Breast epithelium (tissue), 4 donors: ENCODE results near the gene PSD2. TPM values are rescaled to one million over a fixed set of nuclear protein-coding genes. Genes with fewer than 3 reads are reported as not detected.

Experiments
- DNase-seq, 2 donors: peaks; one replicate each; pipeline ENCODE4 v3.0.0-alpha.2; 2019; ENCODE audit warnings: low spot score in 2 of 2
- H3K27ac ChIP-seq, 2 donors: fragments of 200-600 bp; sonication (generic) in 1 of 2; one replicate each; pipeline ENCODE4 v1.5.1; 2016 to 2019; ENCODE audit warnings: mild to moderate bottlenecking in 1 of 2
- H3K27me3 ChIP-seq, 2 donors: fragments of 200-600 bp; sonication (generic) in 1 of 2; one replicate each; pipeline versions ENCODE4 v1.5.1 to v1.6.0; 2017 to 2019; ENCODE audit warnings: control low read depth in 1 of 2, mild to moderate bottlenecking in 1 of 2
- H3K36me3 ChIP-seq: fragments of 200-600 bp; one replicate; pipeline ENCODE4 v1.5.1; 2019
- H3K4me1 ChIP-seq, 2 donors: fragments of 200-600 bp; sonication (generic); one replicate each; pipeline ENCODE4 v1.5.1; 2016 to 2019; ENCODE audit warnings: control low read depth in 1 of 2
- H3K4me3 ChIP-seq, 3 donors: fragments of 200-600 bp; sonication (generic); 1 replicate in 2 of 3; 2 replicates in 1 of 3; pipeline ENCODE4 v1.5.1; 2016 to 2019; ENCODE audit warnings: mild to moderate bottlenecking in 3 of 3, moderate library complexity in 2 of 3
- H3K9me3 ChIP-seq, 2 donors: fragments of 200-600 bp; sonication (generic) in 1 of 2; one replicate each; pipeline ENCODE4 v1.5.1; 2016 to 2019; ENCODE audit warnings: control low read depth in 1 of 2
- CTCF ChIP-seq, 3 donors: fragments of 450-650 bp; IDR thresholded peaks; one replicate each; pipeline ENCODE4 v1.5.1; 2016 to 2017; ENCODE audit warnings: antibody characterized with exemption in 3 of 3, mild to moderate bottlenecking in 3 of 3, moderate library complexity in 3 of 3
- POLR2A ChIP-seq: fragments of 450-650 bp; IDR thresholded peaks from one replicate; pipeline ENCODE4 v1.6.1; 2016; ENCODE audit warnings: antibody characterized with exemption, mild to moderate bottlenecking, moderate library complexity
- POLR2AphosphoS5 ChIP-seq, 3 donors: sonication (generic); formaldehyde crosslinking; IDR thresholded peaks; one replicate each; pipeline ENCODE4 v1.6.1; 2017; ENCODE audit warnings: antibody characterized with exemption in 3 of 3
- intact Hi-C: fragments of 100-400 bp; cut with DNase I; formaldehyde crosslinking; loops from one replicate; pipeline ENCODE4 v1.15.1; 2023; ENCODE audit warnings: low total_unique reads
- total RNA-seq, 3 donors: library from RNA; depleted of rRNA; stranded (reverse); fragments of >200 nt; gene quantifications; one replicate each; pipeline ENCODE4 v1.1.0, GENCODE V29; 2016

Gene PSD2
- total RNA-seq, 3 donors from 2014 or later, result 0.66 to 1.8 TPM; not detected in 1

- no peak for DNase-seq
- no peak overlapping the region for H3K4me3 ChIP-seq
- H3K27ac ChIP-seq, result no peak overlapping the region
- TF ChIP-seq CTCF (IDR thresholded peaks at IDR 0.05) (no peak), POLR2A (no peak), POLR2AphosphoS5 (IDR thresholded peaks at IDR 0.05) (no peak)
- intact Hi-C loops, result no loop called here
- no peaks in the 10 kb centered on the region for H3K9me3 ChIP-seq
- no peaks in the 10 kb centered on the region for H3K27me3 ChIP-seq
- no peaks in the 10 kb centered on the region for H3K36me3 ChIP-seq
- no peaks in the 10 kb centered on the region for H3K4me1 ChIP-seq
Observed at GRCh38 chr5:139837711-139838380, 42.2 kb downstream of the PSD2 start.

- no peak for DNase-seq
- H3K9me3 ChIP-seq, result no peaks in the 10 kb centered on the region
Observed at GRCh38 chr5:139838381-139839197, 43.0 kb downstream of the PSD2 start.

DNA sequence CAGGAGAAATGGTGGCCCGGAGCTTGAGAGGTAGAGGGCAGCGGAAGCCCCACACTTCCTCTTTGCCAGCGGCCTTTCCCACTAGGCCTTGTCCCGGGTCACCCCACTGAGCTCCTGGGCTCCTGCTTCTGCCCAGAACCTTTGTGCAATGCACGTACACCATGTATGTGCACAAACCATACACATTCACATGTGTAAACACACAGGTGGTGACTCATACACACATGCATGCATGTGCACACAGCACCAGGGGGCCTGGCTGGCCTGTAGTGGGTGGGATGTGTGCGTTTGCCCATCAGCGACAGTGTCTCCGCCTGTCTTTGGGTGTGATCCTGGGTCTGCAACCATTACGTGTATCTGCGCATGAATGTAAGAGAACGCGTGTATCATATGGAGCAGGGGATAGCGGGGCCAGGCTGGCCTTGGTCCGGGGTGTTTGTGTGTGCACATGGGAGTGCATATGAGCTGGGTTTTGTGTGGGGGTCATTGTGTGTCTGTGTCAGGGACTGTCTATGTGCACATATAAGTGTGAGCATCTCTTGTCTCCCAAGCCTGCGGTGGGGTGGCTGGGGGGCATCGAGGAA lies 43.7 kb downstream of the PSD2 start:
- no peak overlapping the region for H3K27ac ChIP-seq
- intact Hi-C loops, result no loop called here
- TF ChIP-seq CTCF (IDR thresholded peaks at IDR 0.05) (no peak), POLR2A (no peak), POLR2AphosphoS5 (IDR thresholded peaks at IDR 0.05) (no peak)
- no peak for DNase-seq
- no peaks in the 10 kb centered on the region for H3K36me3 ChIP-seq
- no peaks in the 10 kb centered on the region for H3K4me1 ChIP-seq
- H3K27me3 ChIP-seq, result no peaks in the 10 kb centered on the region
- H3K9me3 ChIP-seq, result no peaks in the 10 kb centered on the region
- no peak overlapping the region for H3K4me3 ChIP-seq

More at GRCh38 chr5:139838381-139839197, 43.0 kb downstream of the PSD2 start:
- Histone ChIP-seq H3K4me1 (no peaks in the 10 kb centered on the region), H3K4me3 (no peak overlapping the region), H3K27ac (no peak overlapping the region), H3K36me3 (no peaks in the 10 kb centered on the region), H3K27me3 (no peaks in the 10 kb centered on the region)
- no peak for TF ChIP-seq POLR2AphosphoS5 (IDR thresholded peaks at IDR 0.05)
- TF ChIP-seq POLR2A, result no peak
- no peak for TF ChIP-seq CTCF (IDR thresholded peaks at IDR 0.05)
- intact Hi-C loops, result no loop called here

GRCh38 chr5:139839918-139840317 lies 44.3 kb downstream of the PSD2 start:
- intact Hi-C loops, result no loop called here
- no peak overlapping the region for H3K27ac ChIP-seq
- no peaks in the 10 kb centered on the region for H3K36me3 ChIP-seq
- H3K4me1 ChIP-seq, result no peaks in the 10 kb centered on the region
- H3K4me3 ChIP-seq, result no peak overlapping the region
- DNase-seq, result no peak
- TF ChIP-seq CTCF (IDR thresholded peaks at IDR 0.05) (no peak), POLR2AphosphoS5 (IDR thresholded peaks at IDR 0.05) (no peak), POLR2A (no peak)
- no peaks in the 10 kb centered on the region for H3K27me3 ChIP-seq
- H3K9me3 ChIP-seq, result no peaks in the 10 kb centered on the region

DNA sequence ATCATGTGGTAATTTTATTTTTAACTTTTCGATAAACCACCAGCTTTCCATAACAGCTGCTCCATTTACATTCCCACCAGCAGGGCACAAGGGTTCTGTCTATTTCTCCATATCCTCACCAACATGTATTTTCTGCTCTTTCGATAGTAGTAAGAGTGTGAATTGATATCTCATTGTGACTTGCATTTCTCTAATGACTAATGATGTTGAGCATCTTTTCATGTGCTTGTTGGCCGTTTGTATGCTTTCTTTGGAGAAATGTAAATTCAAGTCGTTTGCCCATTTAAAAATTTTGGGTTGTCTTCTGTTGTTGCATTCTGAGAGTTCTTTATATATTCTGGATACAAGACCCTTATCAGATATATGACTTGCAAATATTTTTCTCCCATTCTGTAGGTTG lies 45.9 kb downstream of the PSD2 start:
- no peaks in the 10 kb centered on the region for H3K9me3 ChIP-seq
- no peaks in the 10 kb centered on the region for H3K27me3 ChIP-seq
- TF ChIP-seq CTCF (IDR thresholded peaks at IDR 0.05) (no peak), POLR2A (no peak), POLR2AphosphoS5 (IDR thresholded peaks at IDR 0.05) (no peak)
- H3K36me3 ChIP-seq, result no peaks in the 10 kb centered on the region
- no peak overlapping the region for H3K27ac ChIP-seq
- DNase-seq, result no peak
- intact Hi-C loops, result no loop called here
- no peak overlapping the region for H3K4me3 ChIP-seq
- no peaks in the 10 kb centered on the region for H3K4me1 ChIP-seq
